GM21423 (cell line): ENCODE measurements around the gene SLC25A30.
"Not testable (repeated sequence)": the region's sequence is repeated elsewhere in the genome, so short reads cannot be mapped to it uniquely, and the experiment has no call there.

Experiments used
- ATAC-seq: cut with Tn5 transposase; IDR thresholded peaks from one replicate; pipeline ENCODE4 v1.9.1; 2021; ENCODE audit warnings: mild to moderate bottlenecking, moderate library complexity; ENCODE audit not compliant: unreplicated experiment

SLC25A30 gene

GRCh38 chr13:45392811-45393210 is 25.4 kb downstream of the SLC25A30 start:
- ATAC-seq: no peak

- ATAC-seq: no peak
Observed at GRCh38 chr13:45391926-45392325, 26.2 kb downstream of the SLC25A30 start.

GRCh38 chr13:45391128-45391527 is 27.0 kb downstream of the SLC25A30 start:
- ATAC-seq: not testable (repeated sequence)

GRCh38 chr13:45390348-45390747 is 27.8 kb downstream of the SLC25A30 start:
- ATAC-seq: not testable (repeated sequence)

- no peak for ATAC-seq
Observed at GRCh38 chr13:45388664-45389063, 29.5 kb downstream of the SLC25A30 start.

- ATAC-seq: not testable (repeated sequence)
Observed at GRCh38 chr13:45386892-45387575, 31.1 kb downstream of the SLC25A30 start.

GRCh38 chr13:45385907-45386553 is 32.1 kb downstream of the SLC25A30 start:
- ATAC-seq: no peak

GRCh38 chr13:45385320-45385719 is 32.9 kb downstream of the SLC25A30 start:
- no peak for ATAC-seq

GRCh38 chr13:45384474-45385174 is 33.5 kb downstream of the SLC25A30 start:
- no peak for ATAC-seq

GRCh38 chr13:45382739-45383138 is 35.4 kb downstream of the SLC25A30 start:
- ATAC-seq: not testable (repeated sequence)

GRCh38 chr13:45381196-45381595 is 37.0 kb downstream of the SLC25A30 start:
- no peak for ATAC-seq

- ATAC-seq: not testable (repeated sequence)
Observed at GRCh38 chr13:45380708-45381107, 37.5 kb downstream of the SLC25A30 start.

- ATAC-seq: not testable (repeated sequence)
Observed at GRCh38 chr13:45379516-45379915, 38.7 kb downstream of the SLC25A30 start.

GRCh38 chr13:45378786-45379185 is 39.4 kb downstream of the SLC25A30 start:
- ATAC-seq: not testable (repeated sequence)

GRCh38 chr13:45377314-45377713 is 40.9 kb downstream of the SLC25A30 start:
- ATAC-seq: not testable (repeated sequence)

GRCh38 chr13:45376651-45377050 is 41.5 kb downstream of the SLC25A30 start:
- ATAC-seq: not testable (repeated sequence)

- ATAC-seq: no peak
Observed at GRCh38 chr13:45374917-45375316, 43.3 kb downstream of the SLC25A30 start.

- ATAC-seq: no peak
Observed at GRCh38 chr13:45373162-45373547, 45.0 kb downstream of the SLC25A30 start.

GRCh38 chr13:45372189-45373161 is 45.7 kb downstream of the SLC25A30 start:
- no peak for ATAC-seq

GRCh38 chr13:45370922-45371406 is 47.2 kb downstream of the SLC25A30 start:
- no peak for ATAC-seq
